ENCODE results near the gene CHAT. TPM values are rescaled to one million over a fixed set of nuclear protein-coding genes. Genes with fewer than 3 reads are reported as not detected.

The CHAT gene
- polyA plus RNA-seq, 1 donor from 2014 or later = not detected

- H3K79me2 ChIP-seq (replicated peaks; ENCODE audit: insufficient read depth, low read length) = no peaks in the 10 kb centered on the region
- H3K36me3 ChIP-seq (ENCODE audit: insufficient read depth, low read length) = no peaks in the 10 kb centered on the region
- H3F3A ChIP-seq (ENCODE audit: insufficient read depth, low read length, poor library complexity, severe bottlenecking) = no peaks in the 10 kb centered on the region
- no peaks in the 10 kb centered on the region for H4K20me1 ChIP-seq (ENCODE audit: insufficient read depth)
- H3K9me2 ChIP-seq (ENCODE audit: insufficient read depth, low read length) = no peaks in the 10 kb centered on the region
- H2AFZ ChIP-seq (ENCODE audit: low read depth, low read length) = no peak overlapping the region
- H3K9me3 ChIP-seq (ENCODE audit: low read length) = no peaks in the 10 kb centered on the region
- H3K27ac ChIP-seq (ENCODE audit: low read length) = no peak overlapping the region
- H3K4me2 ChIP-seq (ENCODE audit: low read length) = no peak overlapping the region
- H3K27me3 ChIP-seq (ENCODE audit: insufficient read depth, low read depth, low read length) = no peaks in the 10 kb centered on the region
- TF ChIP-seq RAD21 (conservative IDR thresholded peaks at IDR 0.05) (no peak), TAF1 (IDR thresholded peaks at IDR 0.05; ENCODE audit: low read depth) (no peak), CTCF (IDR thresholded peaks at IDR 0.05; ENCODE audit: poor library complexity, severe bottlenecking) (no peak)
- no peak overlapping the region for H3K9ac ChIP-seq (ENCODE audit: low read length)
- H3K4me3 ChIP-seq (ENCODE audit: low read length) = no peak overlapping the region
Measured at GRCh38 chr10:49628599-49628998, 14.8 kb downstream of the CHAT start.

DNA sequence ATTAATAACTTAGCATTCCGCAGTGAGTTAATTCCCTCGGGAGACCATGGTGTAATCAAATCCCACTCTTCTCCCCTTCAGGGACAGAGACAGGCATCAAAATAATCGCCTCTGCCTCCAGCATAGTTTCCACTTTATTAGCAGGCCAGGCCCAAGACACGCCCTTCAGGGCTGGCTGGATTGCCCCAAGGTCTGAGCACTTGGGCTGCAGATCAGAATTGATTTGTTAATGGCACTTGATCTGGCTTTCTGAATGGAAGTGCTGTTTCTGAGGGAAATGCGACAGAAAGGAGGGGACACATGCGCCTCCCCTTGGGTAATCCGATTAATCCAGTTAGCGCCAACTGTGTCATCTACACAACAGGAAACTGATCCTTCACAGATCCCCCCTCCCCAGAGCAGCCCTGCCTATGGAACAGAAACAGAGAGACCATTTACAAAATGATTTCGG, 15.6 kb downstream of the CHAT start:
- H3K9me2 ChIP-seq (ENCODE audit: insufficient read depth, low read length) = no peaks in the 10 kb centered on the region
- H3K4me3 ChIP-seq (ENCODE audit: low read length) = no peak overlapping the region
- H2AFZ ChIP-seq (ENCODE audit: low read depth, low read length) = no peak overlapping the region
- no peaks in the 10 kb centered on the region for H3K27me3 ChIP-seq (ENCODE audit: insufficient read depth, low read depth, low read length)
- H3F3A ChIP-seq (ENCODE audit: insufficient read depth, low read length, poor library complexity, severe bottlenecking) = no peaks in the 10 kb centered on the region
- no peaks in the 10 kb centered on the region for H4K20me1 ChIP-seq (ENCODE audit: insufficient read depth)
- H3K36me3 ChIP-seq (ENCODE audit: insufficient read depth, low read length) = no peaks in the 10 kb centered on the region
- H3K4me2 ChIP-seq (ENCODE audit: low read length) = no peak overlapping the region
- no peak for TF ChIP-seq SMC3 (conservative IDR thresholded peaks at IDR 0.05; ENCODE audit: poor library complexity)
- TF ChIP-seq, protein P1, sequence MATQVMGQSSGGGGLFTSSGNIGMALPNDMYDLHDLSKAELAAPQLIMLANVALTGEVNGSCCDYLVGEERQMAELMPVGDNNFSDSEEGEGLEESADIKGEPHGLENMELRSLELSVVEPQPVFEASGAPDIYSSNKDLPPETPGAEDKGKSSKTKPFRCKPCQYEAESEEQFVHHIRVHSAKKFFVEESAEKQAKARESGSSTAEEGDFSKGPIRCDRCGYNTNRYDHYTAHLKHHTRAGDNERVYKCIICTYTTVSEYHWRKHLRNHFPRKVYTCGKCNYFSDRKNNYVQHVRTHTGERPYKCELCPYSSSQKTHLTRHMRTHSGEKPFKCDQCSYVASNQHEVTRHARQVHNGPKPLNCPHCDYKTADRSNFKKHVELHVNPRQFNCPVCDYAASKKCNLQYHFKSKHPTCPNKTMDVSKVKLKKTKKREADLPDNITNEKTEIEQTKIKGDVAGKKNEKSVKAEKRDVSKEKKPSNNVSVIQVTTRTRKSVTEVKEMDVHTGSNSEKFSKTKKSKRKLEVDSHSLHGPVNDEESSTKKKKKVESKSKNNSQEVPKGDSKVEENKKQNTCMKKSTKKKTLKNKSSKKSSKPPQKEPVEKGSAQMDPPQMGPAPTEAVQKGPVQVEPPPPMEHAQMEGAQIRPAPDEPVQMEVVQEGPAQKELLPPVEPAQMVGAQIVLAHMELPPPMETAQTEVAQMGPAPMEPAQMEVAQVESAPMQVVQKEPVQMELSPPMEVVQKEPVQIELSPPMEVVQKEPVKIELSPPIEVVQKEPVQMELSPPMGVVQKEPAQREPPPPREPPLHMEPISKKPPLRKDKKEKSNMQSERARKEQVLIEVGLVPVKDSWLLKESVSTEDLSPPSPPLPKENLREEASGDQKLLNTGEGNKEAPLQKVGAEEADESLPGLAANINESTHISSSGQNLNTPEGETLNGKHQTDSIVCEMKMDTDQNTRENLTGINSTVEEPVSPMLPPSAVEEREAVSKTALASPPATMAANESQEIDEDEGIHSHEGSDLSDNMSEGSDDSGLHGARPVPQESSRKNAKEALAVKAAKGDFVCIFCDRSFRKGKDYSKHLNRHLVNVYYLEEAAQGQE (IDR thresholded peaks at IDR 0.05; ENCODE audit: borderline replicate concordance) = no peak
- TF ChIP-seq TAF1 (IDR thresholded peaks at IDR 0.05; ENCODE audit: low read depth) = no peak
- no peak for TF ChIP-seq CTCF (IDR thresholded peaks at IDR 0.05; ENCODE audit: poor library complexity, severe bottlenecking)
- no peak for TF ChIP-seq EZH2 (IDR thresholded peaks at IDR 0.05; ENCODE audit: borderline replicate concordance, insufficient read depth, low read length, poor library complexity, severe bottlenecking)
- no peak for TF ChIP-seq RAD21 (conservative IDR thresholded peaks at IDR 0.05)
- no peak for TF ChIP-seq MXI1 (conservative IDR thresholded peaks at IDR 0.05; ENCODE audit: poor library complexity, severe bottlenecking)
- TF ChIP-seq EP300 (conservative IDR thresholded peaks at IDR 0.05; ENCODE audit: poor library complexity, severe bottlenecking) = no peak
- TF ChIP-seq POLR2AphosphoS5 (IDR thresholded peaks at IDR 0.05) = no peak
- no peak overlapping the region for H3K27ac ChIP-seq (ENCODE audit: low read length)
- H3K79me2 ChIP-seq (replicated peaks; ENCODE audit: insufficient read depth, low read length) = no peaks in the 10 kb centered on the region
- no peak overlapping the region for H3K9ac ChIP-seq (ENCODE audit: low read length)
- no peaks in the 10 kb centered on the region for H3K9me3 ChIP-seq (ENCODE audit: low read length)

Measured in neural cell (in vitro differentiated cells).